ENCODE data around the gene NUP214. TPM values are rescaled to one million over a fixed set of nuclear protein-coding genes. Genes with fewer than 3 reads are reported as not detected.

NUP214 gene
- total and polyA plus RNA-seq, 2 of the 8 experiments (the other 6 are each of a cell fraction or from before 2014, with no cell fraction given) = 28.6 to 50.2 TPM

DNA sequence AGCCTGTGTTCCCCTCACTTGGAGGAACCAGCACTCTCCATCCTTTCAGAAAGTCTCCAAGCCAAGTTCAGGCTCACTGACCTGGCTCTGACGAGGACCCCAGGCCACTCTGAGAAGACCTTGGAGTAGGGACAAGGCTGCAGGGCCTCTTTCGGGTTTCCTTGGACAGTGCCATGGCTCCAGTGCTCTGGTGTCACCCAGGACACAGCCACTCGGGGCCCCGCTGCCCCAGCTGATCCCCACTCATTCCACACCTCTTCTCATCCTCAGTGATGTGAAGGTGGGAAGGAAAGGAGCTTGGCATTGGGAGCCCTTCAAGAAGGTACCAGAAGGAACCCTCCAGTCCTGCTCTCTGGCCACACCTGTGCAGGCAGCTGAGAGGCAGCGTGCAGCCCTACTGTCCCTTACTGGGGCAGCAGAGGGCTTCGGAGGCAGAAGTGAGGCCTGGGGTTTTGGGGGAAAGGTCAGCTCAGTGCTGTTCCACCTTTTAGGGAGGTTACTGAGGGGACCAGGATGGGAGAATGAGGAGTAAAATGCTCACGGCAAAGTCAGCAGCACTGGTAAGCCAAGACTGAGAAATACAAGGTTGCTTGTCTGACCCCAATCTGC, 4.7 kb upstream of the NUP214 start:
- Histone ChIP-seq H4K20me1 (replicated peaks in 1 of 2; ENCODE audit: control insufficient read depth in 1 of 2, insufficient read depth in 2 of 2, low read length in 2 of 2) (no peaks in the 10 kb centered on the region), H3K27ac (ENCODE audit: low read depth, low read length) (no peak overlapping the region), H3K79me2 (ENCODE audit: control insufficient read depth in 1 of 2, insufficient read depth in 2 of 2, low read length in 2 of 2) (peaks cover 0 to 3% of the 10 kb centered on the region in 2 experiments; a peak in 2 of 4 replicates), H4K91ac (replicated peaks; ENCODE audit: insufficient read length, low read length) (no peak overlapping the region), H2BK120ac (replicated peaks; ENCODE audit: low read depth, low read length) (no peak overlapping the region), H2AK5ac (ENCODE audit: low read depth, low read length) (no peak overlapping the region), H2BK12ac (ENCODE audit: low read depth, low read length) (no peak overlapping the region), H2BK5ac (ENCODE audit: low read depth, low read length) (no peak overlapping the region), H4K8ac (ENCODE audit: extremely low read depth, insufficient read depth, low read length) (no peak overlapping the region), H3K18ac (ENCODE audit: extremely low read depth, low read length) (no peak overlapping the region), H4K5ac (ENCODE audit: insufficient read length, low read depth, low read length) (no peak overlapping the region), H3K4me3 (ENCODE audit: extremely low read depth in 1 of 4, insufficient read depth in 2 of 4, low read depth in 3 of 4, low read length in 4 of 4) (no peak overlapping the region), H3K14ac (ENCODE audit: insufficient read length) (no peak overlapping the region), H3K23ac (ENCODE audit: insufficient read length) (no peak overlapping the region), H3K9ac (replicated peaks in 1 of 4; ENCODE audit: extremely low read depth in 1 of 4, low read depth in 3 of 4, low read length in 3 of 4) (no peak overlapping the region), H3K4ac (replicated peaks; ENCODE audit: insufficient read length, low read depth, low read length) (no peak overlapping the region), H3K9me3 (ENCODE audit: insufficient read depth in 2 of 2, low read depth in 1 of 2, low read length in 1 of 2) (no peaks in the 10 kb centered on the region), H3K23me2 (ENCODE audit: low read depth, low read length) (peaks cover 2% of the 10 kb centered on the region; the same call in 1 of the 2 replicates), H2AFZ (ENCODE audit: low read length) (no peak overlapping the region), H3K79me1 (ENCODE audit: low read depth, low read length) (peaks cover under 1% of the 10 kb centered on the region), H3K4me2 (ENCODE audit: insufficient read depth in 1 of 2, low read depth in 2 of 2, low read length in 2 of 2) (no peak overlapping the region), H3K36me3 (ENCODE audit: control insufficient read depth in 2 of 4, insufficient read depth in 4 of 4, low read length in 3 of 4) (peaks cover 15 to 53% (median 37%) of the 10 kb centered on the region in 4 experiments; a peak in 7 of 8 replicates), H2BK20ac (ENCODE audit: low read length) (no peak overlapping the region), H3K4me1 (replicated peaks in 1 of 4; ENCODE audit: control insufficient read depth in 3 of 4, insufficient read depth in 4 of 4, low read length in 3 of 4) (no peaks in the 10 kb centered on the region), H3K56ac (replicated peaks; ENCODE audit: insufficient read length, low read depth, low read length) (no peak overlapping the region), H2BK15ac (ENCODE audit: low read length) (no peak overlapping the region), H3K27me3 (replicated peaks in 1 of 4; ENCODE audit: control insufficient read depth in 3 of 4, extremely low read depth in 1 of 4, insufficient read depth in 3 of 4, low read length in 3 of 4) (no peaks in the 10 kb centered on the region)
- DNase-seq (ENCODE audit: low read depth in 1 of 2, low spot score in 2 of 2) = no peak
- ChIA-PET CTCF (ENCODE audit: partially characterized antibody) (no interaction called here), POLR2A (ENCODE audit: partially characterized antibody) (interaction anchor here (1.0 to 32.4 kb wide), 2 partner anchors 17 to 107 kb away, joined by 3 to 751 read pairs; partner anchors contain the start of gene AIF1L)
- 95% methylated on average over 7 of the region's 7 CpGs; no CpG with 5 or more reads in 1 of the 2 experiments for WGBS, 2 experiments (ENCODE audit: extremely low coverage in 1 of 2, insufficient coverage in 1 of 2, insufficient read length in 1 of 2, insufficient replicate concordance in 2 of 2, low coverage in 1 of 2, low lambda C conversion rate in 2 of 2, missing lambda C conversion rate in 1 of 2)
- no peak for TF ChIP-seq TBP (IDR thresholded peaks at IDR 0.05; ENCODE audit: low read depth, low read length)
- TF ChIP-seq TAF7 (optimal IDR thresholded peaks at IDR 0.05; ENCODE audit: borderline replicate concordance, low read depth, low read length) = no peak
- TF ChIP-seq SIX5 (IDR thresholded peaks at IDR 0.05; ENCODE audit: low read depth, low read length) = no peak
- TF ChIP-seq CBX5 (IDR thresholded peaks at IDR 0.05; ENCODE audit: low read depth, low read length) = no peak
- TF ChIP-seq, protein P1, sequence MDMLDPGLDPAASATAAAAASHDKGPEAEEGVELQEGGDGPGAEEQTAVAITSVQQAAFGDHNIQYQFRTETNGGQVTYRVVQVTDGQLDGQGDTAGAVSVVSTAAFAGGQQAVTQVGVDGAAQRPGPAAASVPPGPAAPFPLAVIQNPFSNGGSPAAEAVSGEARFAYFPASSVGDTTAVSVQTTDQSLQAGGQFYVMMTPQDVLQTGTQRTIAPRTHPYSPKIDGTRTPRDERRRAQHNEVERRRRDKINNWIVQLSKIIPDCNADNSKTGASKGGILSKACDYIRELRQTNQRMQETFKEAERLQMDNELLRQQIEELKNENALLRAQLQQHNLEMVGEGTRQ (IDR thresholded peaks at IDR 0.05; ENCODE audit: low read length) = no peak
- no peak for FAIRE-seq

All from H1 (cell line).